Stimulated activated CD8-positive, alpha-beta memory T cell treated with anti-CD3 and anti-CD28 coated beads, Interleukin-4, amount 100 ng/mL, for 4 hours (primary cell): ENCODE data around the gene PAPOLA.
"Not testable (repeated sequence)": the region's sequence is repeated elsewhere in the genome, so short reads cannot be mapped to it uniquely, and the experiment has no call there.

Experiments
- DNase-seq, 2 donors: peaks; one replicate each; pipeline ENCODE4 v3.0.0-alpha.2; 2020; ENCODE audit warnings: low read depth in 2 of 2, low spot score in 1 of 2

The PAPOLA gene

DNA sequence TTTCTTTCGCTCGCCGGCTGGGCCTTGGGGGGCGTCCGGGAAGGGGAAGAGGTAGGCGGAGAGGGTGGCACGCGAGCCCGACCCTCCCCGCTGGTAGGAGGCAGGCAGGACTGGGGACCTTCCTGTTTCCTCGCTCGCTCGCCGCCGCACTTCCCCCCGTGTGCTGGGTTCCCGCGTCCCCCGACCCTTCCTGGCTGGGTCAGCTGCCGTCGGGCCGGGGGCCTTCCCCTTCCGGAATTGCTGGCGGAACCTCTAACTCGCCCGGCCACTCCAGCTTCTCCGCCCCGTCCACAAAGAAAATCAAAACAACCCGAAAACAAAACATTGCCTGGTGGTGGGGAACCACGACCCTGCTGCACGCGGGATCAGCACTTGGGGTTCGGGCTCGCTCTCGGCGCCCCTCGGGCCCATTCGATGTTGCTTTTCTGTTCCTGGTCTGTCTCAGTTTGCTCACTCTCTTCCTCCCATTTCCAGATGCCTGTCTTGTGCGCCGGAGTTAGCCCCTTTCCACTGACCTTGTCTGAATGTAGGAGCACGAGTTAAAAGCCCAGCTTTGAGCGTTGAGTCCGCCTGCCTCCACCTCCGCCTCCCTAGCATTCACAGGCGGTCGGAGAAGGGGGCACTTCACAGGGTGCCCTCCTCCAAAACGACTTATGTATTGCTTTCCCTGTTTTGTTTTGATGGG, 581 bp downstream of the PAPOLA start:
- DNase-seq = no peak

GRCh38 chr14:96503306-96503679, 1.1 kb downstream of the PAPOLA start:
- DNase-seq = no peak

GRCh38 chr14:96504353-96504752, 2.2 kb downstream of the PAPOLA start:
- DNase-seq = not testable (repeated sequence)

- no peak for DNase-seq
Observed at GRCh38 chr14:96507723-96508122, 5.5 kb downstream of the PAPOLA start.

GRCh38 chr14:96508900-96509299, 6.7 kb downstream of the PAPOLA start:
- DNase-seq = no peak

DNA sequence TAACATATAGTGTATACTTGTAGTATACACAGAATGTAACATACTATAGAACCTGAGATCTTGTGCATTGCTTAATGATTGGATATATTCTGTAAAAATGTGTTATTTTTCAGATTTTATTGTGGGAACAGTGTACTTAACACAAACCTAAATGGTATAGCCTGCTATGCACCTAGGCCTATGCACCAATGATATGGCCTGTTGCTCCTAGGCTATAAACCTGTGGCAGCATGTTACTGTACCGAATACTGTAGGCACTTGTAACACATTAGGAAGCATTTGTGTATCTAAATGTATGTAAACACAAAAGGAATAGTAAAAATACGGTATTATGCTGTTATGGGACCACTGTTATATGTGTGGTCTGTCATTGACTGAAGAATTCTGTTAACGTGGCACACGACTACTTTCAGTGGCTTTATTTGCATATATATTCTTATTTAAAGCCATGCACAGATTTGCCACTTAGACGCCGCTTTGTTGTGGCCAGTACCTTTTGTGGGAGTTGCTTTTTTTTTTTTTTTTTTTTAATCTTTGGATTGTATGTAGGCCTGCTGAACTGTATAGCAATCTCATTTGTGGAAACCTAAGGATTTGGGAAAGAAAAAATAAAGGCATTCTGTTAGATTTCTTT, 7.4 kb downstream of the PAPOLA start:
- DNase-seq = no peak

- no peak for DNase-seq
Observed at GRCh38 chr14:96511146-96511545, 9.0 kb downstream of the PAPOLA start.

- no peak for DNase-seq
Observed at GRCh38 chr14:96511667-96512066, 9.5 kb downstream of the PAPOLA start.

DNA sequence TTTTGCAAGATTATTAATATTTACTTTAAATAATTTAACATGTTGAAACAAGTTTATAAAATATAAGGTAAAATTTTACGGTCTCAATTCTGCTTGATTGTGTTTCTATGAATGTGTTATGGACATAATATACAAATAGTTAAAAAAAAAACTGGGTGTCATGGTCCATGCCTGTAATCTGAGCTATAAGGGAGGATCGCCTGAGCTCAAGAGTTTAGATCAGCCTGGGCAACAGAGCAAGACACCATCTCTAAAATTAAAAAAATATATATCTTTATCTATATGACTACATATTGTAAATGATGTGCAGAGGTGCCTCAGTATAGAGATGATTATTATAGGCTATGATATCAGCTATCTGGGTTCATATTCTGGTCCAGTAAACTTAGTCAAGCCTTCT, 9.9 kb downstream of the PAPOLA start:
- DNase-seq = no peak

DNA sequence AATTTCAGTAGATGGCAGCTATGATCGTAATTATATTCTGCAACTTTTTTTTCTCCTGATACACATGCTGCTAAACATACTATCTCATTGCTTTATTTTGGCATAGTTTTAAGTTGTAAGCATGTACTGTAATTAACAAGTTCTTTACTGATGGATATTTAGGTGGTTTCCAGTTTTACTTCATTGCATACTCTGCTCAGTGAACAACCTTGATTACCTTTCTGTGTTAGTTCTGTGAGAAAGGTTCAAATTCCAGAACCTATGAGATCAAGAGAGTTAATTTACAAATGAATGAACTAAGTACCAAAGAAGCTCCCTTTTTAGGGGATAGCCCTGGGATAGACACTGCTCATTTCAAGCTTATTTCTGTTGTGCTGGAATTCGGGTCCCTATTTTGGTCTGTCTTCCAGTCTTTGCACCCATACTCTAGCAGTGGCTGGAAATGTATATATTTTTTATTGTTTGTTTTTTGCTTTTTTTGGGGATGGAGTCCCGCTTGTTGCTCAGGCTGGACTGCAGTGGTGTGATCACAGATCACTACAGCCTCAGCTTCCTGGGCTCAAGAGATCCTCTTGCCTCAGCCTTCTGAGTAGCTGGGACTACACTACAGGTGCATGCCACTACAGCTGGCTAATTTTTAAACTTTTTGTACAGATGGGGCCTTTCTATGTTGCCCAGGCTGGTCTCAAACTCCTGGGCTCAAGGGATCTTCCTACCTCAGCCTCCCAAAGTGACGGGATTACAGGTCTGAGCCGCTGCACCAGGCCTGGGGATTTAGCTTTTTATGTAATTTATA, 10.6 kb downstream of the PAPOLA start:
- DNase-seq = no peak

DNA sequence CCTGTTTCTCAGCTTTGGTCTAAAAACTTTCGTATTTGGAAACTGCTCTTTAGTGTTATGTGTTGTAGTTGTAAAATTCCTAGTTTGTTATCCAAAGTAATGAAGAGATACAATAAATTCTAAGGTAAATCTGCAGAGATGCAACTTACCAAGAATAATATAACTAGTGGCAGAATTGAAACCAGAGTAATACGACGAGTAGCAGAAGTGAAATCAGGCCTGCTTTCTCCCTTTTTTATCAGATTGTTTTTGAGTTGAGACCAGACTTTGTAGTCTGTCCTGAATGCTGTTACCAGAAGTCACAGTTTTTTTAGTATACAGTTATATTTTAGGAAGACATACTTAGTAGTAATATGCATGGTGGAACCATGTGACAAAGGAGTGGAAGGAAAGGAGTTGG, 12.5 kb downstream of the PAPOLA start:
- DNase-seq = no peak

DNA sequence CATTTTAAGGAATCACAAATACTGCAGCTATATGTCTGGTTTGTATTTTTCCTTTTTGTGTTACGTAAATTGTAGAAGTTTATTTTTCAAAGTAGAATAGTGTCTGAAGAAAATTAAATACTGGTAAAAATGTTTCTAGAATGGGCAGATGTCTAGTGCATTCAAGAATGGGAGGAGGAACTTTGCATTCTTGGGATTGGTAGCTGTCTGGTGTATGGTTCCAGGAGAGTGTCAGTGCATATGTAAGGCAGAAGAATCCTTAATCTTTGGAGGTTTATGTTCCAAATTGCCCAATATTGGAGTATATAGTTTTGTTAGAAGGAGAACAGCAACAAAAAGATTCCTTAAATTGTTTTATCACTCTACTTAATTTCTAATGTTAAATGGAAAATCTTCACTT, 13.5 kb downstream of the PAPOLA start:
- DNase-seq = no peak

GRCh38 chr14:96516351-96516750, 14.2 kb downstream of the PAPOLA start:
- DNase-seq = no peak

DNA sequence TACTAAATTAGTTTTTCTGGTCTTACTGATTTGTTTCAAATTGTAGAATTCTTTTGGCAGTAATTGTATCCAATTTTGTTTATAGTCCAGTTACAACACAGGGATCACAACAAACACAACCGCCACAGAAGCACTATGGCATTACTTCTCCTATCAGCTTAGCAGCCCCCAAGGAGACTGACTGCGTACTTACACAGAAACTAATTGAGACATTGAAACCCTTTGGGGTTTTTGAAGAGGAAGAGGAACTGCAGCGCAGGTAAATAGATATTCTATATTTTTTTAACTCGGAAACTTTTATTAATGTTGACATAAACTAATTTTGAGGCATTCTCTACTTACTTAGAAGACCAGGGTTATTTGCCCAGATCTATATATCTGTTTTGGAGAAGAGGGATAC, 17.8 kb downstream of the PAPOLA start:
- DNase-seq = no peak

DNA sequence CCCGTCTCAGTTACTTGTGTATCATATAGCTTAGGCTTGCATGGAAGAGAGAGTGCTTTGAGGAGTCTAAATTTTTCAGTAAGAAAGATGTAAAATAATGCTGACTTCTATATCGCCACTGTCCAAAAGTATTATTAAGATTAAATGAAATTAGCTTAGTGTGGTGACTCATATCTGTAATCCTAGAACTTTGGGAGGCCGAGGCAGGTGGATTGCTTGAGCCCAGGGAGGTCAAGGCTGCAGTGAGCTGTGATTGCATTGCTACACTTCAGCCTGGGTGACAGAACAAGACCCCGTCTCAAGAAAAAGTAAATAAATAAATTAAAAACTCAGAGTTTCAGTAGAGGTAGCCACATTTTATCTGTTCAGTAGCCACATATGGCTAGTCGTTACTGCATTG, 23.3 kb downstream of the PAPOLA start:
- DNase-seq = no peak

DNA sequence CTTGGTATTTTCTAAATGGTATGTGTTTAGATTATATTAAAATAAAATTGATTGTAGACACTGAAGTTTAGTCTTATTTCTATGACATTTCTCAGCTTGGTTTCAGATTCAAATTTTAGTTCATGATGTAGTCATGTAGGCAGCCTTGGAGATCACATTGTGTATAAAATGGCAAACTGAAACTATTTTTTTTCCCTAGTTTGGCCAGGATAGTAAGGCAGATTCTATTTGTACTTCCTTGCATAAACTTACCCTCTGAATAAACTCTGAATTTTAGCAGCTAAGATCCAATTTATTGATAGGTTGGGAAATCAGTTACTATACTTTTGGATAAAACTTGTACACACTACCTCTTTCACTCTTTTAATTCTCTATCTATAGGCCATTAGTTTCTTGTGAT, 30.4 kb downstream of the PAPOLA start:
- no peak for DNase-seq

GRCh38 chr14:96536807-96537206, 34.6 kb downstream of the PAPOLA start:
- no peak for DNase-seq

- DNase-seq = no peak
Observed at GRCh38 chr14:96538097-96538989, 36.2 kb downstream of the PAPOLA start.

DNA sequence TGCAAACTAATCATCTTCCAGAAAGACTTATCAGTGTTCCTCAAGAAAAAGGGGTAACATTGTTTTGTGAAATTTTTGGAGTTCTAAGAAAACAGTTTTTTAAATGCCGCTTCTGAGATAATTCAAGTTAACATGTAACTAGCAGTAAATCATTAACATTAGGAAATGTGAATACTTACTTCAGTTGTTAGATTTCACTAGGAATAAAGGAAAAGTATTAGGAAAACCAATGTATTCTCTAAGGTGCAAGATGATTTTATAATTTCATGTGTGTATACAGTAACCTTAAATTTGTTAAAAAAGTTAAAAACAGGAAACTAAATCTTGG, 36.8 kb downstream of the PAPOLA start:
- DNase-seq = no peak

- DNase-seq = no peak
Observed at GRCh38 chr14:96554315-96554910, 52.2 kb downstream of the PAPOLA start.

DNA sequence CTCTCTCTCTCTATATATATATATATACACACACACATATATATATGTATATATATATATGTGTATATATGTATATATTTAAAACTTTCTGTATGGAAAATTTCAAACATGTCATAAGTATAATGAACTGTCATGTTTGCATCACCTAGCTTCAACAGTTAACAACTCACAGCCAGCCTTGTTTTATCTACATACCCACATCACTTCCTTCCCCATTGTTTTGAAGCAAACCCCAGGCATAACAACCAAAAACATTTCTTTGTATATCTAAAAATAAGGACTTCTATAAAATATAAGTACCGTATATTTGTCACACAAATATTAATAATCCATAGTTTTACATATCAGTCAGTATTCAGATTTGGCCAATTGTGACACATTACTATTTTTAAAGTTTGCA, 57.4 kb downstream of the PAPOLA start:
- no peak for DNase-seq
